Colonic mucosa (tissue), 4 donors: ENCODE measurements around the gene RBM42. TPM values are rescaled to one million over a fixed set of nuclear protein-coding genes. Genes with fewer than 3 reads are reported as not detected.

Source experiments
- DNase-seq: peaks from one replicate; pipeline ENCODE4 v3.0.0-alpha.2; 2020
- H3K27ac ChIP-seq: fragments of 200-600 bp; one replicate; pipeline ENCODE4 v1.8.0; 2021
- H3K27me3 ChIP-seq: fragments of 200-600 bp; one replicate; pipeline ENCODE4 v1.8.0; 2021
- H3K36me3 ChIP-seq: fragments of 200-600 bp; one replicate; pipeline ENCODE4 v1.8.0; 2021
- H3K4me1 ChIP-seq: fragments of 200-600 bp; one replicate; pipeline ENCODE4 v1.8.0; 2021; ENCODE audit warnings: mild to moderate bottlenecking
- H3K4me3 ChIP-seq: fragments of 200-600 bp; one replicate; pipeline ENCODE4 v1.8.0; 2021
- H3K9ac ChIP-seq, 2 donors: one replicate each; pipeline ENCODE4 v1.7.0; 2013; ENCODE audit warnings: control low read depth in 2 of 2, low read depth in 2 of 2, low read length in 2 of 2
- H3K9me3 ChIP-seq: fragments of 200-600 bp; one replicate; pipeline ENCODE4 v1.8.0; 2021
- intact Hi-C: fragments of 100-400 bp; cut with DNase I; formaldehyde crosslinking; loops from one replicate; pipeline ENCODE4 v1.14.1; 2022
- total RNA-seq, 2 donors: library from RNA; stranded (reverse); fragmentation: NEBNext Ultra II Directional in 1 of 2; extraction: Animal tissue kit (Norgen Biotek cat#: 25700) in 1 of 2; gene quantifications; one replicate each; pipeline ENCODE4 v1.2.1, GENCODE V29; 2021
- TF ChIP-seq, protein P1 (sequence below): fragments of 200-600 bp; IDR thresholded peaks from one replicate; pipeline ENCODE4 v1.8.0; 2022; ENCODE audit warnings: antibody characterized with exemption, mild to moderate bottlenecking
- donor health status: healthy.
- donor health status: DM: no; HTN: no; CAD: no.
- donor health status: DM: no; HTN: no; CAD: no.

RBM42 gene
- total RNA-seq, 2 donors from 2014 or later = 73.5 to 117 TPM

DNA sequence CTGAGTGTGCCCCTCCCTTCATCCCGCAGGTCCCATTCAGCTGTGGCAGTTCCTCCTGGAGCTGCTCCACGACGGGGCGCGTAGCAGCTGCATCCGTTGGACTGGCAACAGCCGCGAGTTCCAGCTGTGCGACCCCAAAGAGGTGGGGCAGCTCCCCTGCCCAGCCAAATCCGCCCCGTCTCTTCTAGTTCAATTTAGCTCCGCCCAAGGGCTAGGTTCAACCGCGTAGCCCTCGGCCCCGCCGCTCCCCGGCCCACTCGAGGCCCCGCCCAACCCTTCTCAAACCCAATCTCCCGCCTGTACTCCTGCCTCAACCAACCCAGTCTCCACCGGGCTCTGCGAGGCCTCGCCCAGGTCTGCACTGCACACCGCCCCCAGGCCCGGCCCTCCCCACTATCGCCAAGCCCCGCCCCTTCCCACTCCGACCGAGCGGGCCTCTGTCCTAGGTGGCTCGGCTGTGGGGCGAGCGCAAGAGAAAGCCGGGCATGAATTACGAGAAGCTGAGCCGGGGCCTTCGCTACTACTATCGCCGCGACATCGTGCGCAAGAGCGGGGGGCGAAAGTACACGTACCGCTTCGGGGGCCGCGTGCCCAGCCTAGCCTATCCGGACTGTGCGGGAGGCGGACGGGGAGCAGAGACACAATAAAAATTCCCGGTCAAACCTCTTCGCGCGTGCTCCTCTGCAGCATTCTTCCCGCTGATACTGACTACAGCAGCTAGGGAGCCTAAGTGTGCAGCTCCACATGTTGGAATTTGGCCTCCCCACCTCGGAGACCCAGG is 15.6 kb downstream of the RBM42 start:
- peak; percentile 98 for DNase-seq
- Histone ChIP-seq H3K27me3 (no peaks in the 10 kb centered on the region), H3K27ac (peak overlapping the region; percentile 96), H3K36me3 (no peaks in the 10 kb centered on the region), H3K4me1 (peaks cover 5% of the 10 kb centered on the region), H3K4me3 (peak overlapping the region; percentile 55), H3K9me3 (no peaks in the 10 kb centered on the region), H3K9ac (peak overlapping the region; percentile 90 to 92)
- intact Hi-C loops = no loop called here
- TF ChIP-seq, protein P1, sequence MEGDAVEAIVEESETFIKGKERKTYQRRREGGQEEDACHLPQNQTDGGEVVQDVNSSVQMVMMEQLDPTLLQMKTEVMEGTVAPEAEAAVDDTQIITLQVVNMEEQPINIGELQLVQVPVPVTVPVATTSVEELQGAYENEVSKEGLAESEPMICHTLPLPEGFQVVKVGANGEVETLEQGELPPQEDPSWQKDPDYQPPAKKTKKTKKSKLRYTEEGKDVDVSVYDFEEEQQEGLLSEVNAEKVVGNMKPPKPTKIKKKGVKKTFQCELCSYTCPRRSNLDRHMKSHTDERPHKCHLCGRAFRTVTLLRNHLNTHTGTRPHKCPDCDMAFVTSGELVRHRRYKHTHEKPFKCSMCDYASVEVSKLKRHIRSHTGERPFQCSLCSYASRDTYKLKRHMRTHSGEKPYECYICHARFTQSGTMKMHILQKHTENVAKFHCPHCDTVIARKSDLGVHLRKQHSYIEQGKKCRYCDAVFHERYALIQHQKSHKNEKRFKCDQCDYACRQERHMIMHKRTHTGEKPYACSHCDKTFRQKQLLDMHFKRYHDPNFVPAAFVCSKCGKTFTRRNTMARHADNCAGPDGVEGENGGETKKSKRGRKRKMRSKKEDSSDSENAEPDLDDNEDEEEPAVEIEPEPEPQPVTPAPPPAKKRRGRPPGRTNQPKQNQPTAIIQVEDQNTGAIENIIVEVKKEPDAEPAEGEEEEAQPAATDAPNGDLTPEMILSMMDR = no peak

DNA sequence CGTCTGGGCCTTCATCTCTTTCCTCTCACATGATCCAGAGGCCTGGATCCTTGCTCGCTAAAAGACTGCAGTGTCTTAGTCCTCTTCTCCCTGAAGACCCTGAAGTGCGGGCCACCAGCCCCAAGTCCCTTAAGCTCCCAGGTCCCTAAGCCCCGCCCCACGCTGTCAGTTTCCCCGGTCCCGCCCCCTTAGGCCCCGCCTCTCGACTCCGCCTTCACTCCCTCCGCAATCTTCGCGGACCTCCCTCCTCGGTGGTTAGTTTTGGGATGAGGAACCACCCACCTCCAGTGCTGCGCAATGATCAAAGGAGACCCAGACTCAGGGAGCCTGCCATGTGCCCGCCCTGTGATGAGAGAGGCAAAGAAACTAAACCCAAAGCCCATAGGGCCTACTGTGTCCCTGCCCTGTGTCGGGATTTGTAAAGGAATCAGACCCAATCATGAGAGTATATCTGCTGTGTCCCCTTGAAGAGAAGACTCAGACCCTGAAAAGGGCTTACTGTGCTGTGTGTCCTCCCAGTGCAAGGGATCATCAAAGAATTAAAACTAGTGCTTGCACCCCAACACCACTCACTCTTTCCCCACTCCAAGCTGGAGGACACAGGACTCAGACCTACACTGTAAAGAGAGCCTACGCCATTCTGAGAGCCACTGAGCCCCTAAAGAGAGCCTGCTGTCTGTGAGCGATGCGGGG is 16.3 kb downstream of the RBM42 start:
- intact Hi-C loops = no loop called here
- H3K9ac ChIP-seq = peak overlapping the region; percentile 72 to 92
- no peaks in the 10 kb centered on the region for H3K36me3 ChIP-seq
- TF ChIP-seq, protein P1 = no peak
- peak overlapping the region; percentile 96 for H3K27ac ChIP-seq
- peaks cover 7% of the 10 kb centered on the region for H3K4me1 ChIP-seq
- H3K9me3 ChIP-seq = no peaks in the 10 kb centered on the region
- peak overlapping the region; percentile 55 for H3K4me3 ChIP-seq
- peak; percentile 94 for DNase-seq
- no peaks in the 10 kb centered on the region for H3K27me3 ChIP-seq

DNA sequence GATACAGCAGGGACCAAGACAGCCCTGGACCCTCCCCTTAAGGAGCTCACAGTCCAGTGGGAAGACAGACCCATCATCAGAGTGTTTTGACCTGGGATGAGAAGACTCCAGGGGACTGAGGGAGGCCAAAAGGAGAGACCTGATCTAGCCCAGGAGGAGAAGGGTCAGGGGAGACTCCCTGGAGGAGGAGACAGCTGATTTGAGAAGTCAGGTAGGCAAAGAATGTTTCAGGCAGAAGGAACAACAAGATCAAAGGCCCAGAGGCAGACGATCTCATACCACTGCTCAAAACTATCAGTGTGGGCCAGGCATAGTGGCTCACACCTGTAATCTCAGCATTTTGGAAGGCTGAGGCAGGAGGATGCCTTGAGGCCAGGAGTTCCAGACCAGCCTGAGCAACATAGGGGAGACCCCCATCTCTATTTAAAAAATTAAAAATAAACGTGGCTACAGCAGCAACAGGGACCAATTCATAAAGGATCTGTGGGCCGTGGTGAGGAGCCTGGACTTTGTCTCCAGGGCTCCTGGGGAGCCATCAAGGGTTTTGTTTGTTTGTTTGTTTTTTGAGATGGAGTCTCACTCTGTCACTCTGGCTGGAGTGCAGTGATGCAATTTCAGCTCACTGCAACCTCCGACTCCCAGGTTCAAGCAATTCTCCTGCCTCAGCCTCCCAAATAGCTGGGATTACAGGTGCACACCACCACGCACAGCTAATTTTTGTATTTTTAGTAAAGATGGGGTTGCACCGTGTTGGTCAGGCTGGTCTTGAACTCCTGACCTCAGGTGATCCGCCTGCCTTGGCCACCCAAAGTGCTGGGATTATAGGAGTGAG is 17.1 kb downstream of the RBM42 start:
- H3K27ac ChIP-seq = no peak overlapping the region
- H3K36me3 ChIP-seq = no peaks in the 10 kb centered on the region
- peaks cover 7% of the 10 kb centered on the region for H3K4me1 ChIP-seq
- TF ChIP-seq, protein P1 = no peak
- DNase-seq = no peak
- H3K4me3 ChIP-seq = no peak overlapping the region
- no peaks in the 10 kb centered on the region for H3K27me3 ChIP-seq
- H3K9ac ChIP-seq = no peak overlapping the region
- no peaks in the 10 kb centered on the region for H3K9me3 ChIP-seq
- intact Hi-C loops = no loop called here

DNA sequence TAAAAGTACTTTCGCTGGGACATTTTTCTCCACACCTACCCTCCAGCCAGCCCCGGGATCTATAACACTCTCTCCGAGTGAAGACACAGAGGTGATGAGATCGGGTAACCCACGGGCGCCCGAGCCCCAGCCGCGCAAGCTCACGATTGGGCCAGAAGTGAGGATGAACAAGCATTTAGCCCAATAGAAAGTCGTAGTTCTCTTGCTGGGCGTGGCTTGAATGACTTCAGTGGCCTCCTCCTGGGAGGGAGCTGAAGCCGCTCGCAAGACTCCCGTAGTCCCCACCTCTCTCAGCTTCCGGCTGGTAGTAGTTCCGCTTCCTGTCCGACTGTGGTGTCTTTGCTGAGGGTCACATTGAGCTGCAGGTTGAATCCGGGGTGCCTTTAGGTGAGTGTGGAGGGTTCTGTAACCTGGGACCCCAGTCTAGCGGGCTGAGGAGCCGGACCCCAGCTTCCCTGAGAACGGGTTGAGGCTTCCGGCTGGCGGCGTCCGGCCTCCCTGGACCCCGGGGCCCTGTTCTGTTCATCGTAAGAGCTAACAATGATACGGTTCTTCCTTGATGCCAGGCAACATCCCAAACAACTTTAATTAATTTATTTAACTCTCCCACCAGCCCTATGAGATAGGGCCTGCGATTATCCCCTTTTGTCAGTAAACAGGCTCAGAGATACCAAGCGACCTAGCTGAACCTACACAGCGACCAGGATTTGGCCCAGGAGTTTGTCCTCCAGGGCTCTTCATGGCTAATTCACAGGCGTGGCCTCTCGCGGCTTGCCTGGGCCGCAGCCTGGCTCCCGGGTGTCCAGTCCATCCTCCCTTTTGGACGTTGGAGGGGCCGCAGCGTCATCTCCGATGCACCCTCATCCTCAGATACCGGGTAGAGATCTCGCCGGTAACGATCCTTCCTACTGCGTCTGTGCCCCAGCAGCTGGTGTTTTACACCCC is 19.5 kb downstream of the RBM42 start, which contains the start of gene COX6B1:
Gene COX6B1, plus strand, starts transcription at position 307 of the 945 bp plus-strand sequence. CDS start 2,921 bp downstream, outside the sequence.
- Histone ChIP-seq H3K27me3 (no peaks in the 10 kb centered on the region), H3K9ac (peak within 1 kb of the TSS; percentile 83 to 91), H3K4me3 (peak within 1 kb of the TSS; percentile 66), H3K36me3 (peaks cover 5% of the 10 kb centered on the region), H3K27ac (peak within 1 kb of the TSS; percentile 81), H3K4me1 (peaks cover 7% of the 10 kb centered on the region), H3K9me3 (no peaks in the 10 kb centered on the region)
- intact Hi-C loops = no loop called here
- peak; percentile 98 for DNase-seq
- TF ChIP-seq, protein P1 = no peak
